Right lobe of liver (tissue), 6 donors: Measurements from ENCODE around the gene AP4S1. TPM values are rescaled to one million over a fixed set of nuclear protein-coding genes. Genes with fewer than 3 reads are reported as not detected.
"Not testable (repeated sequence)": the region's sequence is repeated elsewhere in the genome, so short reads cannot be mapped to it uniquely, and the experiment has no call there.

ENCODE experiments used
- ATAC-seq, 4 donors: fragments of 200-7000 bp; cut with Tn5 transposase; one replicate each; pipeline ENCODE4 v1.9.1; 2020; ENCODE audit warnings: mild to moderate bottlenecking in 4 of 4, moderate library complexity in 4 of 4
- DNase-seq, 3 donors: peaks; one replicate each; pipeline ENCODE4 v3.0.0-alpha.2; 2020
- H3K27ac ChIP-seq, 3 donors: fragments of 200-600 bp; one replicate each; pipeline ENCODE4 v1.8.0; 2022
- H3K27me3 ChIP-seq, 2 donors: fragments of 200-600 bp; one replicate each; pipeline ENCODE4 v1.8.0; 2022
- H3K36me3 ChIP-seq, 4 donors: fragments of 200-600 bp; sonication (generic) in 1 of 4; one replicate each; pipeline versions ENCODE4 v1.5.1 to v1.8.0; 2017 to 2022; ENCODE audit warnings: control low read depth in 1 of 4
- H3K4me1 ChIP-seq, 4 donors: fragments of 200-600 bp; sonication (generic) in 1 of 4; one replicate each; pipeline versions ENCODE4 v1.5.1 to v1.8.0; 2017 to 2022; ENCODE audit warnings: control low read depth in 1 of 4
- H3K4me3 ChIP-seq, 3 donors: fragments of 200-600 bp; one replicate each; pipeline ENCODE4 v1.8.0; 2022
- H3K9me3 ChIP-seq, 4 donors: fragments of 200-600 bp; sonication (generic) in 1 of 4; one replicate each; pipeline versions ENCODE4 v1.5.1 to v1.8.0; 2017 to 2022; ENCODE audit warnings: control low read depth in 1 of 4
- CTCF ChIP-seq, 4 donors: fragments of 200-600 bp in 3 of 4; fragments of 450-650 bp in 1 of 4; IDR thresholded peaks; one replicate each; pipeline versions ENCODE4 v1.5.1 to v1.8.0; 2016 to 2022; ENCODE audit warnings: antibody characterized with exemption in 4 of 4, mild to moderate bottlenecking in 2 of 4
- POLR2A ChIP-seq: fragments of 450-650 bp; IDR thresholded peaks from one replicate; pipeline ENCODE4 v1.6.1; 2017; ENCODE audit warnings: antibody characterized with exemption, mild to moderate bottlenecking
- WGBS: methylation state at CpG from one replicate; pipeline ENCODE4 v1.1.6; 2018; ENCODE audit warnings: low coverage, low lambda C conversion rate; ENCODE audit not compliant: insufficient coverage; ENCODE audit errors: missing lambda C conversion rate; 5-methylcytosine and 5-hydroxymethylcytosine counted together
- intact Hi-C, 2 donors: fragments of 100-400 bp; cut with DNase I; formaldehyde crosslinking; loops; one replicate each; pipeline versions ENCODE4 v1.11.2 to v1.14.1; 2022
- total RNA-seq, 6 experiments: library from RNA; depleted of rRNA in 2 of 6; stranded (reverse); fragments of >200 nt in 2 of 6; fragmentation: NEBNext Ultra II Directional in 3 of 6; extraction: Animal tissue kit (Norgen Biotek cat#: 25700) in 3 of 6; gene quantifications; one replicate each; pipeline versions ENCODE4 v1.1.0 to v1.2.4, GENCODE V29; 2016 to 2023
- donor health status: DM: no; HTN: yes; CAD: no.
- donor health status: DM: no; HTN: no; CAD: no.
- donor health status: DM: no; HTN: no; CAD: no.
- donor health status: DM: no; HTN: yes; CAD: no.
- donor health status: DM: no; HTN: yes; CAD: no.

Gene AP4S1
- total RNA-seq, 6 experiments from 2014 or later: 2.0 to 5.3 (median 2.5) TPM

- Histone ChIP-seq H3K9me3 (no peaks in the 10 kb centered on the region), H3K36me3 (no peaks in the 10 kb centered on the region), H3K4me1 (peaks cover 0 to 12% (median 7%) of the 10 kb centered on the region in 4 donors), H3K4me3 (no peak overlapping the region), H3K27me3 (no peaks in the 10 kb centered on the region), H3K27ac (no peak overlapping the region)
- no peak for TF ChIP-seq CTCF (IDR thresholded peaks at IDR 0.05)
- no peak for TF ChIP-seq POLR2A
- intact Hi-C loops: no loop called here
- 100% methylated on average over 1 of the region's 1 CpG for WGBS
- ATAC-seq: no peak
- no peak for DNase-seq
Measured at GRCh38 chr14:31042300-31042699, 16.9 kb downstream of the AP4S1 start.

GRCh38 chr14:31042893-31043292 is 17.4 kb downstream of the AP4S1 start:
- intact Hi-C loops, H3K9me3 ChIP-seq, H3K27me3 ChIP-seq, H3K36me3 ChIP-seq, DNase-seq, H3K4me3 ChIP-seq, H3K27ac ChIP-seq, H3K4me1 ChIP-seq, ATAC-seq: not testable (repeated sequence)
- 84% methylated on average over 8 of the region's 10 CpGs for WGBS

- Histone ChIP-seq H3K27me3 (no peaks in the 10 kb centered on the region), H3K4me1 (peaks cover 0 to 4% (median 2%) of the 10 kb centered on the region in 4 donors), H3K36me3 (no peaks in the 10 kb centered on the region), H3K27ac (no peak overlapping the region), H3K4me3 (no peak overlapping the region), H3K9me3 (no peaks in the 10 kb centered on the region)
- 88% methylated on average over 3 of the region's 3 CpGs for WGBS
- TF ChIP-seq POLR2A (no peak), CTCF (IDR thresholded peaks at IDR 0.05) (no peak)
- DNase-seq: no peak
- ATAC-seq: no peak
- intact Hi-C loops: no loop called here
Measured at GRCh38 chr14:31043379-31043778, 17.9 kb downstream of the AP4S1 start.

GRCh38 chr14:31045501-31046080 is 20.1 kb downstream of the AP4S1 start:
- no peaks in the 10 kb centered on the region for H3K27me3 ChIP-seq
- TF ChIP-seq POLR2A (no peak), CTCF (IDR thresholded peaks at IDR 0.05) (no peak)
- intact Hi-C loops: no loop called here
- DNase-seq (no peak), ATAC-seq (no peak)
- peaks cover 0 to 6% (median 0%) of the 10 kb centered on the region in 4 donors for H3K4me1 ChIP-seq
- no peak overlapping the region for H3K27ac ChIP-seq
- 91% methylated on average over 8 of the region's 8 CpGs for WGBS
- no peaks in the 10 kb centered on the region for H3K9me3 ChIP-seq
- H3K36me3 ChIP-seq: no peaks in the 10 kb centered on the region
- no peak overlapping the region for H3K4me3 ChIP-seq

- Histone ChIP-seq H3K4me1 (peaks cover 0 to 6% (median 0%) of the 10 kb centered on the region in 4 donors), H3K27me3 (no peaks in the 10 kb centered on the region), H3K27ac (no peak overlapping the region), H3K4me3 (no peak overlapping the region), H3K36me3 (no peaks in the 10 kb centered on the region), H3K9me3 (no peaks in the 10 kb centered on the region)
- TF ChIP-seq POLR2A: no peak
- TF ChIP-seq CTCF (IDR thresholded peaks at IDR 0.05): no peak
- intact Hi-C loops: no loop called here
- ATAC-seq (no peak), DNase-seq (no peak)
- WGBS: 100% methylated on average over 5 of the region's 10 CpGs
Measured at GRCh38 chr14:31047503-31047902, 22.1 kb downstream of the AP4S1 start.
